Mucosa of descending colon (tissue), 3 donors: ENCODE results near the gene PACSIN3. TPM values are rescaled to one million over a fixed set of nuclear protein-coding genes. Genes with fewer than 3 reads are reported as not detected.

Experiments used
- ATAC-seq: fragments of 200-7000 bp; cut with Tn5 transposase; one replicate; pipeline ENCODE4 v1.9.1; 2020; ENCODE audit warnings: mild to moderate bottlenecking, moderate library complexity
- DNase-seq, 3 donors: peaks; one replicate each; pipeline ENCODE4 v3.0.0-alpha.2; 2020
- H3K36me3 ChIP-seq: fragments of 200-600 bp; one replicate; pipeline ENCODE4 v1.8.0; 2021; ENCODE audit warnings: low read depth, mild to moderate bottlenecking
- H3K4me1 ChIP-seq: fragments of 200-600 bp; one replicate; pipeline ENCODE4 v1.8.0; 2021; ENCODE audit warnings: low read depth, mild to moderate bottlenecking
- H3K4me3 ChIP-seq: fragments of 200-600 bp; one replicate; pipeline ENCODE4 v1.8.0; 2021; ENCODE audit warnings: mild to moderate bottlenecking
- H3K9me3 ChIP-seq: fragments of 200-600 bp; one replicate; pipeline ENCODE4 v1.8.0; 2021; ENCODE audit warnings: mild to moderate bottlenecking
- intact Hi-C, 2 donors: fragments of 100-400 bp; cut with DNase I in 1 of 2; cut with micrococcal nuclease in 1 of 2; formaldehyde crosslinking; loops; one replicate each; pipeline versions ENCODE4 v1.11.0 to v1.11.1; 2022; cut with DNase I, micrococcal nuclease
- total RNA-seq, 3 donors: library from RNA; stranded (reverse); fragmentation: NEBNext Ultra II Directional in 2 of 3; extraction: Animal tissue kit (Norgen Biotek cat#: 25700) in 2 of 3; gene quantifications; one replicate each; pipeline versions ENCODE4 v1.2.1 to v1.2.4, GENCODE V29; 2021 to 2023
- TF ChIP-seq, protein P1 (sequence below): fragments of 200-600 bp; IDR thresholded peaks from one replicate; pipeline ENCODE4 v1.8.0; 2022; ENCODE audit warnings: antibody characterized with exemption, mild to moderate bottlenecking
- donor health status: DM: no; HTN: no; CAD: no; lungs with moderate emphysema.
- donor health status: DM: no; HTN: no; CAD: no.
- donor health status: DM: no; HTN: yes; CAD: no.

PACSIN3 gene
- total RNA-seq, 3 donors from 2014 or later: 2.2 to 63.5 (median 5.1) TPM

DNA sequence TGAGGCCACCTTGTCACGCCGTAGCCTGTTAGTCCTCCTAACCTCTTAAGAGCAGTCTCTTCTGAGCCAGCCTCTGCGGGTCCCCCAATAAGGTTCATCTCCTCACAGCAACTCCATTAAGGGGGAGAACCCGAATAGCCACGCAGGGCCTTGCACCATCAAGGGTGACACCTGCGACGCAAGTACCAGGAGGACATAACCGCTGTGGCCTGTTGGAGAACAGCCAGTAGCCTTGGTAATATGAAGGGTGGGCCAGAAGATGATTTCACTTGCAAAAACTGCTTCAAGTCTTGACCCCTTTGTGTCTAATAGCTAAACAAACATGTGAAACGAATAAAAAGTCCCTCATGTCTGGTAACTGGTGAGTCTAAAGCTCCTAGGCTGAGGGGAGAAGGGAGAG lies 24.3 kb downstream of the PACSIN3 start:
- peaks cover 12% of the 10 kb centered on the region for H3K36me3 ChIP-seq
- intact Hi-C loops: no loop called here
- TF ChIP-seq, protein P1, sequence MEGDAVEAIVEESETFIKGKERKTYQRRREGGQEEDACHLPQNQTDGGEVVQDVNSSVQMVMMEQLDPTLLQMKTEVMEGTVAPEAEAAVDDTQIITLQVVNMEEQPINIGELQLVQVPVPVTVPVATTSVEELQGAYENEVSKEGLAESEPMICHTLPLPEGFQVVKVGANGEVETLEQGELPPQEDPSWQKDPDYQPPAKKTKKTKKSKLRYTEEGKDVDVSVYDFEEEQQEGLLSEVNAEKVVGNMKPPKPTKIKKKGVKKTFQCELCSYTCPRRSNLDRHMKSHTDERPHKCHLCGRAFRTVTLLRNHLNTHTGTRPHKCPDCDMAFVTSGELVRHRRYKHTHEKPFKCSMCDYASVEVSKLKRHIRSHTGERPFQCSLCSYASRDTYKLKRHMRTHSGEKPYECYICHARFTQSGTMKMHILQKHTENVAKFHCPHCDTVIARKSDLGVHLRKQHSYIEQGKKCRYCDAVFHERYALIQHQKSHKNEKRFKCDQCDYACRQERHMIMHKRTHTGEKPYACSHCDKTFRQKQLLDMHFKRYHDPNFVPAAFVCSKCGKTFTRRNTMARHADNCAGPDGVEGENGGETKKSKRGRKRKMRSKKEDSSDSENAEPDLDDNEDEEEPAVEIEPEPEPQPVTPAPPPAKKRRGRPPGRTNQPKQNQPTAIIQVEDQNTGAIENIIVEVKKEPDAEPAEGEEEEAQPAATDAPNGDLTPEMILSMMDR: no peak

DNA sequence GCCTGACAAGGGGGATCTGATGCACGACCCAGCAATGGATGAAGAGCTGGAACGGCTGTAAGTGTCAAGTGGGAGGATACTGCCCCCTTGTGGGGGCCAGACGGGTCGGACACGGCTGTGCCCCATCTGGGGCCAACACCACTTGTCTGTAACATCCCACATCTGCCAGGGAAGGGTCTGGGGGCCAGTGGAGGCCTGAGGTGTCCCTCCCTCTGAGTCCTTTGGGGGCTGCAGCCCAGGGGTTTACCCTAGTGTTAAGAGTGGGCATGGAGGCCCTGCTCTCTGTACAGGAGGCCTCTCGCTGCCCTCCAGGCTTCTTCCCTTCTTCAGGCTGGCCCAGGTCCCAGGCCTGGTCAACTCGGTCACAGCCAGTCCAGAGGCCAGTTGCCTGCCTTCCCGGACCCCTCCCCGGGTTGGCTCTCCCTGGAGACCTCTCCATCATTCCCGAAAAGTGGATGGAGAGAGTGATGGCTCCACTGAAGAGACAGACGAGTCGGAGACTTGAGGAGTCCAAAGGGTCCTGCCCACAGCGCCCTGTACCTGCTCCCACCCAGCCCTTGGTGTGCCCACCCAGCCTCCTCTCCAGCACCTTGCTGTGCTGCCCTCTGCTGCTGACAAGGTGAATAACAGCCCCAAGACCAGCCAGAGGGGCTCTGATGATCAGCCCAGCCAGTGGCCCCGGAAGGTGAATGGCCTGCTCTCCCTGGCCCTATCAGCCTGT lies 24.9 kb downstream of the PACSIN3 start:
- peak in 2 of 3 donors; percentile 75 to 81 for DNase-seq
- Histone ChIP-seq H3K36me3 (peaks cover 6% of the 10 kb centered on the region), H3K9me3 (no peaks in the 10 kb centered on the region), H3K4me1 (no peaks in the 10 kb centered on the region), H3K4me3 (no peak overlapping the region)
- TF ChIP-seq, protein P1: peak; percentile 68
- ATAC-seq: peak; percentile 87
- intact Hi-C loops: no loop called here

More for the DNA sequence above, 24.3 kb downstream of the PACSIN3 start:
- H3K4me1 ChIP-seq: no peaks in the 10 kb centered on the region
- DNase-seq (peak in 1 of 3 donors; percentile 34), ATAC-seq (no peak)
- no peak overlapping the region for H3K4me3 ChIP-seq
- no peaks in the 10 kb centered on the region for H3K9me3 ChIP-seq

DNA sequence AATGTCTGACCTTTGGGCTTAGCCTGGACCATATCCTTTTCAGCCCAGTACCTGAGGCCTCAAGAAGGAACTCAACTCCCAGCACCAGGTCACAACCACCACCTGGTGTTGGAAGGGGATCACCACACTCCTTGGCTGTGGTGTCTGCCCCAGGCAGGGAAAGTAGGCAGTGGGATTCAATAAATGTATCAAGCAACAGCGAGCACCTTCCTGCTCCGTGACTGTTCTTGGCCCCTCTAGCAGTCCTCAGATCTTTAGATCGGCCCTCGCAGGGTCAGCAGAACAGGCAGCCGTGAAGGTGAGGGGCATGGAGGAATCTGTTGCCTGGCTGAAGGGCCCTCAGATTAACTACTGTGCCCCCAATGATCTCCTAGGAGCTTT lies 25.5 kb downstream of the PACSIN3 start:
- DNase-seq (no peak), ATAC-seq (peak; percentile 2)
- Histone ChIP-seq H3K4me1 (no peaks in the 10 kb centered on the region), H3K4me3 (no peak overlapping the region), H3K9me3 (no peaks in the 10 kb centered on the region), H3K36me3 (peaks cover 6% of the 10 kb centered on the region)
- intact Hi-C loops: no loop called here
- TF ChIP-seq, protein P1: no peak

DNA sequence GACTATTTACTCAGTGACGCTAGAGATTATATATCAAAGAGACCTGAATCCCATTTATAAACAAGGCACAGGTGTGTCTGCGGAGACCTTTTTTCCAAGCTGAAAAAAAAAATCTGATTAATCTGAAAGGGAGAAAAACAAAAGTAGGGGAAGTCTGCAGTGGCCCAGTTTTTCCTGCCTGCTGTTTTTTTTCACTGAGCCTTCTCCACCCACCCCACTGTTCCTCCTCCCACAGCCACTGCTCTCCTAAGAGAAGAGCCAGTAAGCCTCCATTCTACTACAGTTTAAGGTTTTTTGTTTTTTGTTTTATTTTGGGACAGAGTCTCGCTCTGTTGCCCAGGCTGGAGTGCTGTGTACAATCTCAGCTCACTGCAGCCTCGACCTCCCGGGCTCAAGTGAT lies 28.0 kb downstream of the PACSIN3 start:
- ATAC-seq: no peak

DNA sequence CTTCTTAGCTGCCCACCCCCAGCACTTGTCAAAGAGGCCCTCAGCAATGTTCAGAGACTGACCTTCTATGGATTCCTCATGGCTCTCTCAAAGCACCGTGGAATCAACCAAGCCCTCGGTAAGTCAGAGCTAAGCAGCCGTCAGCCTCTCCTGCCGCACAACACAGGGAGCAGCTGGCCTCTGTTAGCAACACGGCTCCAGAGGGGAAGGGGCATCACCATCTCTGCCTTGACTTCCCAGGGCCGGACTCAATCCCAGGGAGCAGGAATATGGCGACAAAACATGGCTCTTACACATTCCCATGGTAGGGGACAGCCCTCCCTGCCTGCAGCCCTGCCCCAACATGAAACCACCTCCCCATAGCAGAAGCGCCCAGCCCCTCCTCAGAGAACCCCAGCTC lies 28.4 kb downstream of the PACSIN3 start:
- H3K4me1 ChIP-seq: peaks cover 11% of the 10 kb centered on the region
- no peak overlapping the region for H3K4me3 ChIP-seq
- TF ChIP-seq, protein P1: no peak
- ATAC-seq (no peak), DNase-seq (no peak)
- H3K36me3 ChIP-seq: no peaks in the 10 kb centered on the region
- no peaks in the 10 kb centered on the region for H3K9me3 ChIP-seq
- intact Hi-C loops: loop anchor here in 1 of 2 donors (10.0 kb wide), 1 partner anchor 243 kb away; the partner anchor contains the start of gene LRP4

More for the DNA sequence above, 28.0 kb downstream of the PACSIN3 start:
- Histone ChIP-seq H3K36me3 (no peaks in the 10 kb centered on the region), H3K4me3 (no peak overlapping the region), H3K9me3 (no peaks in the 10 kb centered on the region), H3K4me1 (peaks cover 7% of the 10 kb centered on the region)
- intact Hi-C loops: loop anchor here in 1 of 2 donors (10.0 kb wide), 1 partner anchor 243 kb away; the partner anchor contains the start of gene LRP4
- no peak for DNase-seq
- TF ChIP-seq, protein P1: no peak
